WTC11 (cell line): Measurements from ENCODE around the gene PDZRN3.

ENCODE experiments used
- ATF1 ChIP-seq: sonication (generic); formaldehyde crosslinking; IDR thresholded peaks from 2 replicates; pipeline ENCODE4 v1.8.1; 2023; ENCODE audit warnings: mild to moderate bottlenecking, moderate library complexity, missing genetic modification reagents
- CREB1 ChIP-seq: sonication (generic); formaldehyde crosslinking; IDR thresholded peaks from 2 replicates; pipeline ENCODE4 v1.8.0; 2023; ENCODE audit warnings: mild to moderate bottlenecking, missing genetic modification reagents
- ESRRA ChIP-seq: sonication (generic); formaldehyde crosslinking; IDR thresholded peaks from 2 replicates; pipeline ENCODE4 v1.8.1; 2022; ENCODE audit warnings: mild to moderate bottlenecking, missing genetic modification reagents, borderline replicate concordance
- JUN ChIP-seq: sonication (generic); formaldehyde crosslinking; IDR thresholded peaks from 2 replicates; pipeline ENCODE4 v1.8.0; 2023; ENCODE audit warnings: mild to moderate bottlenecking, missing genetic modification reagents
- TP53 ChIP-seq: sonication (generic); formaldehyde crosslinking; IDR thresholded peaks from 2 replicates; pipeline ENCODE4 v1.8.1; 2023; ENCODE audit warnings: mild to moderate bottlenecking, missing genetic modification reagents
- ZNF281 ChIP-seq: sonication (generic); formaldehyde crosslinking; IDR thresholded peaks from 2 replicates; pipeline ENCODE4 v1.8.0; 2023; ENCODE audit warnings: mild to moderate bottlenecking, missing genetic modification reagents
- ZNF317 ChIP-seq: sonication (generic); formaldehyde crosslinking; IDR thresholded peaks from 2 replicates; pipeline ENCODE4 v1.8.1; 2023; ENCODE audit warnings: low read depth, mild to moderate bottlenecking, moderate library complexity, missing genetic modification reagents, borderline replicate concordance
- ZNF512 ChIP-seq: sonication (generic); formaldehyde crosslinking; IDR thresholded peaks from 2 replicates; pipeline ENCODE4 v1.8.1; 2022; ENCODE audit warnings: missing genetic modification reagents, borderline replicate concordance
- TF ChIP-seq, protein P1 (sequence below): fragments of 200-600 bp; IDR thresholded peaks from 2 replicates; pipeline ENCODE4 v1.8.0; 2022; ENCODE audit warnings: antibody characterized with exemption

DNA sequence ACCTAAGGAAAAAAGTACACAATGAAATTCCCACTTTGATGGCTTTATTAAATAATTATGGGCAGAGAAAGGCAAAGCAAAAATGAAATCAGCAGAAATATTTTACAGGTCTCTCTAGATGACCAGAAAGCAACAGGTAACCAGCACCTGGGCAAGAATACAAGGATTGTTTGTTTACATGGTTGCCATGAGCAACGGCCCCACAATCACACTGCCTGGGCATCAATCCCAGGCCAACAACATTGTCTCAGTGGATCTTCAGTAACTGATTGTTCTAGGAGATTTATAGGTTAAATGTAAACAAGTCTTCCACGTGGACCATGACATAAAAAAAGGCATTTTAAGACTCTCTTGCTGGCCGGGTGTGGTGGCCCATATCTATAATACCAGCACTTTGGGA, 82.6 kb downstream of the PDZRN3 start:
- TF ChIP-seq, protein P1, sequence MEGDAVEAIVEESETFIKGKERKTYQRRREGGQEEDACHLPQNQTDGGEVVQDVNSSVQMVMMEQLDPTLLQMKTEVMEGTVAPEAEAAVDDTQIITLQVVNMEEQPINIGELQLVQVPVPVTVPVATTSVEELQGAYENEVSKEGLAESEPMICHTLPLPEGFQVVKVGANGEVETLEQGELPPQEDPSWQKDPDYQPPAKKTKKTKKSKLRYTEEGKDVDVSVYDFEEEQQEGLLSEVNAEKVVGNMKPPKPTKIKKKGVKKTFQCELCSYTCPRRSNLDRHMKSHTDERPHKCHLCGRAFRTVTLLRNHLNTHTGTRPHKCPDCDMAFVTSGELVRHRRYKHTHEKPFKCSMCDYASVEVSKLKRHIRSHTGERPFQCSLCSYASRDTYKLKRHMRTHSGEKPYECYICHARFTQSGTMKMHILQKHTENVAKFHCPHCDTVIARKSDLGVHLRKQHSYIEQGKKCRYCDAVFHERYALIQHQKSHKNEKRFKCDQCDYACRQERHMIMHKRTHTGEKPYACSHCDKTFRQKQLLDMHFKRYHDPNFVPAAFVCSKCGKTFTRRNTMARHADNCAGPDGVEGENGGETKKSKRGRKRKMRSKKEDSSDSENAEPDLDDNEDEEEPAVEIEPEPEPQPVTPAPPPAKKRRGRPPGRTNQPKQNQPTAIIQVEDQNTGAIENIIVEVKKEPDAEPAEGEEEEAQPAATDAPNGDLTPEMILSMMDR: no peak
- TF ChIP-seq ZNF281 (CRISPR knock-in tag): no peak
- TF ChIP-seq TP53: no peak
- no peak for TF ChIP-seq JUN (CRISPR knock-in tag)
- no peak for TF ChIP-seq ZNF512 (CRISPR knock-in tag)
- no peak for TF ChIP-seq ZNF317 (CRISPR knock-in tag)
- no peak for TF ChIP-seq CREB1 (CRISPR knock-in tag)
- TF ChIP-seq ATF1 (CRISPR knock-in tag): no peak
- TF ChIP-seq ESRRA: no peak
